IPS DF 4.7 (cell line): ENCODE results near the gene PIGU.
"Not testable (repeated sequence)": the region's sequence is repeated elsewhere in the genome, so short reads cannot be mapped to it uniquely, and the experiment has no call there.

Source experiments
- DNase-seq: peaks from one replicate; pipeline ENCODE4 v3.0.0-alpha.2; 2013; ENCODE audit warnings: low spot score; ENCODE audit errors: extremely low read depth

The PIGU gene

DNA sequence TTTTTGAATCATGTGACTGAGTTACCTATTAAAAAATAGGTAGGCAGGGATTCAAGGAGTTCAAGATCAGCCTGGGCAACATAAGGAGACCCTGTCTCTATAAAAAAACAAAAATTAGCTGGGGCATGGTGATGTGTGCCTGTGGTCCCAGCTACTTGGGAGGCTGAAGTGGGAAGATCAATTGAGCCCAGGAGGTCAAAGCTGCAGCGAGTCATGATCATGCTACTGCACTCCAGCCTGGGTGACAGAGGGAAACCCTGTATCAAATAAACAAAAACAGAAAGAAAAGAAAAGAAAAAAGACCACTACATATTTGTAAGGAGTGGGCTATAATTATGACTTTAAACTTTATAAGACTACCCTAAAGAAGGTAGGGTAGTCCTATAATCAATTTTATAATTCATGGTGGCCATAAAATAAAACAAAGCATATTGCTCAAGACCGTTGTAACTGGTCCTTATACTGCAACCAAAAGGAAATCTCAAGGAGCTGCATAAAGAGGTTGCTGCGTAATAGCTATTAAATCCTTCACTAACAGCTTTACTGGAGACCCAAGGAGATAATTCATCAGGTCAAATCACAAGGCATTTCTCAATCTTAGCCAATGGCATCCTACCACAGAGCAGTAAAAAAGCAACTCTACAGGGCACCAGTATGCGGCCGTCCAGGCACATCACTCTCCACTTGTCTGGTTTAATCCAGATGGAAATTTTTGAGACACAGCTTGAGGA, 13.5 kb downstream of the PIGU start:
- no peak for DNase-seq

DNA sequence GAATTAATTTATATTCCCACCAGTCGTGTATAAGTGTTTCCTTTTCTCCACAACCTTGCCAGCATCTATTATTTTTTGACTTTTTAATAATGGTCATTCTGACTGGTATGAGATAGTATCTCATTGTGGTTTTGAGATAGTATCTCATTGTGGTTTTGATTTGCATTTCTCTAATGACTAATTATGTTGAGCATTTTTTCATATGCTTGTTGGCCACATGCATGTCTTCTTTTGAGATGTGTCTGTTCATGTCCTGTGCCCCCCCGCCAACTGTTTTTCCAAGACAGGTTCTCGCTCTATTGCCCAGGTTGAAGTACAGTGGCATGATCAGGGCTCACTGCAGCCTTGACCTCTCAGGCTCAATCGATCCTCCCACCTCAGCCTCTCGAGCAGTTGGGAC, 15.1 kb downstream of the PIGU start:
- DNase-seq, result not testable (repeated sequence)

DNA sequence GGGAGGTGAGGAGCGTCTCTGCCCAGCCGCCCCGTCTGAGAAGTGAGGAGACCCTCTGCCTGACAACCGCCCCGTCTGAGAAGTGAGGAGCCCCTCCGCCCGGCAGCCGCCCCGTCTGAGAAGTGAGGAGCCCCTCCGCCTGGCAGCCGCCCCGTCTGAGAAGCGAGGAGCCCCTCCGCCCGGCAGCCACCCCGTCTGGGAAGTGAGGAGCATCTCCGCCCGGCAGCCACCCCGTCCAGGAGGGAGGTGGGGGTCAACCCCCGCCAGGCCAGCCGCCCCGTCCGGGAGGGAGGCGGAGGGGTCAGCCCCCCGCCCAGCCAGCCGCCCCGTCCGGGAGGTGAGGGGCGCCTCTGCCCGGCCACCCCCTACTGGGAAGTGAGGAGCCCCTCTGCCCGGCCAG, 18.2 kb downstream of the PIGU start:
- not testable (repeated sequence) for DNase-seq

DNA sequence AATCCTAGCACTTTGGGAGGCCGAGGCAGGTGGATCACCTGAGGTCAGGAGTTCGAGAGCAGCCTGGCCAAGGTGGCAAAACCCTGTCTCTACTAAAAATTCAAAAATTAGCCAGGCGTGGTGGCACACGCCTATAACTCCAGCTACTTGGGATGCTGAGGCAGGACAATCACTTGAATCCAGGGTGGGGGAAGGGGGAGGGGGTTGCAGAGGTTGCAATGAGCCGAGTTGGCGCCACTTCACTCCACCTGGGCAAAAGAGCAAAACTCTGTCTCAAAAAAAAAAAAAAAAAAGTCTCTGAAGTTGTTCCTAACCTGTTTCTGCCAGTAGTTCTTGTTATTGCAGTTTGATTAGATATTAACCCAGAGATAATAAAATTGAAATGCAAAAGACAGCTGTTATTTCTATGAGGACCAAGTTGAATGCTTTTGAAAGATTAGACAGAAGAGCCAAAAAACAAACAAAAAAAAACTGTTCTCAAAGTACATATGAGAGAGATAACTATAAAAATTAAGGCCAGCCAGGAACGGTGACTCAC, 22.6 kb downstream of the PIGU start:
- no peak for DNase-seq

DNA sequence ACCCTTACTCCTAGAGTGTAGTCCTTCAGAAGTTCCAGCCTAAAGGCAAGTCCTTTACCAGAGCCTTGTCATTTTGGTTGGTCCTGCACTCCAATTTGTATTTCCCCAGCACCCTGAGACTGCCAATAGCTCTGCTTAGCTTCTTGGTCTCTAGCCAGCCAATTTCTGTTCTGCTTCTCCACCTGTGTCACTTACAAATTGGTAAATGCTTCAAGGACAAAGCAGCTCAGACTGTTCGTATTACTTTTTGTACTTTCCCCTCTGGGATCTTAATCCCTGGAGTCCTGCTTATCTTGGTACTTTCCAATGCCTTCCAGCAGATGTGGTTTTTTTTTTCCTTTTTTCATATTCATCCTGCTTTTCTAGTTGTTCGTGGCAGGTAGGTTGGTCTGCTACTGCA, 25.7 kb downstream of the PIGU start:
- no peak for DNase-seq

DNA sequence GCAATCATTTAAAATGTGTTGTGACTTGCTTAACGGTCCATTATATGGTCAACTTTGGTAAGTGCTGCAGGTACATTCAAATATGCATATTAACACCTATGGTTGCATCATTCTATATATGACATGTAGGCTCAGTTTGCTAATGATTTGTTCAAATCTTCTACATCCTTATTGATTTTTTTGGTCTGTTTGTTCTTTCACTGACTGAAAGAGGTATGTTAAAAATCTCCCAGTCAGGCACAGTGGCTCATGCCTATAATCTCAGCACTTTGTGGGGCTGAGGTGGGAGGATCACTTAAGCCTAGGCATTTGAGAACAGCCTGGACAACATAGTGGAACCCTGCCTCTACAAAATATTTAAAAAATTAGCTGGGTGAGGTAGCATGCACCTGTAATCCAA, 29.2 kb downstream of the PIGU start:
- no peak for DNase-seq

DNA sequence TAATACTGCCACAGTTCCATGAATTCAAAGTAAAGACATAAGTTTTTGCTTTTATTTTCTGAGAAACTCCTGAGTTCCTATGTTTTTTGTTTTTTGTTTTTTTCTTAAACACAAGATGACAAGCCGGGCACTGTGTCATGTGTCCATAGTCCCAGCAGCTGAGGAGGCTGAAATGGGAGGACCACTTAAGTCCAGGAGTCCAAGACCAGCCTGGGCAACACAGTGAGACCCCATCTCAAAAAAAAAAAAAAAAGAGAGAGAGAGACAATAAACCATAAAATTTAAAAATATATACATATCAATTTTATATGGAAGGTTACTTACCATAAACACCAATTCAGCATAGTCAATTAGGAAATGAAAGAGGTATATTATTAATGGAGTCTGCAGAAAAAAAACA, 31.9 kb downstream of the PIGU start:
- DNase-seq, result no peak

DNA sequence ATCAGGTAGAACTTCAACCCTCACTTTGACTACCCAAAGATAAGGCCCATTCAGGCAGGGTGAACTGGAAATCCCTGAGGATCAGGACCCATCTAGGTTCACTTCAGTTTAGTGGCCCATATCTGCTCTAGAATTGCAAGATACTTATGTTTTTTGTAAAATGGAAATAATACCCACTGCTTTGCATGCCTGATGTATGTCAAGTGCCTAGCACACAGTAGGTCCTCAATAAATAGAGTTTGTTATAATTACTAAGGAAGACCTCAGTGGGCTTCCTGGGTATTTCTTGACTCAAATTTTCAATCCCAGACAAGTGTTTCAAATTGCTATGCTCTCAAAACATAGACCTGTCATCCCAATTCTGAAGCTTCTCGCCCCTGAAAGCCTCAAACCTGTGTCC, 32.5 kb downstream of the PIGU start:
- DNase-seq, result no peak

DNA sequence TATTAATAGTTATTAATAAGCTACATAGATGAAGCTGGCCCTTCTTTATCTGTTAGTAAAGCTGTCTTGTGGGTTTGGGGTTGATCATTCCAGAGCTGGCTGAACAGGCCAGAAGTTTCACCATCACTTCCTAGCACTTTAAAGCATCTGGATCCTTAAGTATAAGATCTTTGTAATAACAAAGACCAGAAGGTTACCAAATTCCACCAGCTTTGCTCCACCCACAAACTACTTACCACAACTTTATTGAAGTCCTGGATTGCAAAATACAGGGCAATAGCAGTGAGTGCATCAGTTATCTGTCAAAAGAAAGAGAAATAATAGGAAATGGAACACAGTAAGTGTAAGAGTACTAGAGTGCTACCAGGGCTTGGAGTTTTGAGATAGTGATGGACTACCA, 33.0 kb downstream of the PIGU start:
- no peak for DNase-seq

DNA sequence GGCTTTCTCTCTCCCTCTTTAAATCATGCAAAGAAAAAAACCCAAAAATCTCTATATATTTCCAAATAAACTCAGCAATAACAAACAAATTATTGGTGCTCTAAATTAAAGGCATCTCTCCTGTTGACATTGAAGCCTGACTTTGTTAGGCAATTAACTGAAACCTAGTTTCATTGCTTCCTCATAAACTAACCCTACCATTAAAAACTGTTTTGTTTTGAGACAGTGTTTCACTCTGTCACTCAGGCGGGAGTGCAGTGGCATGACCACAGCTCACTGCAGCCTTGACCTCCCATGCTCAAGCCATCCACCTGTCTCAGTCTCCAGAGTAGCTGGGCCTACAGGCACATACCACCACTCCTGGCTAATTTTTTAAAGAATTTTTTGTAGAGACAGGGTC, 34.9 kb downstream of the PIGU start:
- no peak for DNase-seq

DNA sequence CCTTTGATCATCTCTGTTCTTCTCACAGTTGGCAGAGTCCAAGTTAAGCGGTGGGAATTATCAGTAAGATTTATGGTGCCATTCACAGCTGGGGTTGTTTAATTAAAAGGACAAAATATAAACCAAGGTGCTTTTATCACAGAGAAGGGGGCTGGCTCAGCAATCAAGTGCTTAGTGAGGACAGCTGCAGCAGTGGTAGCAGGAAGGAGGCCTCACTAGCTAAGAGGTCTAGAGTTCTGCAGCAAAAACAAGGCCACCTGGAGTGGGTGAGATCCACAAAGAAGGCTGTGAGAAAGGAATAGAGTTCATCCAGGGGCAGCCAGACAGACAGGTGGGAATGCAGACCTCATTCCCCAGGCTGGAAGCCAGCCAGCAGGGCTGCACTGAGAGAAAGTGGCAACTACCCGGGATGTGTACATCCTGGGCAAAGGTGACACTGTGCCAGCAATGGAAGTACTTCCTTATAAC, 37.1 kb downstream of the PIGU start:
- no peak for DNase-seq

DNA sequence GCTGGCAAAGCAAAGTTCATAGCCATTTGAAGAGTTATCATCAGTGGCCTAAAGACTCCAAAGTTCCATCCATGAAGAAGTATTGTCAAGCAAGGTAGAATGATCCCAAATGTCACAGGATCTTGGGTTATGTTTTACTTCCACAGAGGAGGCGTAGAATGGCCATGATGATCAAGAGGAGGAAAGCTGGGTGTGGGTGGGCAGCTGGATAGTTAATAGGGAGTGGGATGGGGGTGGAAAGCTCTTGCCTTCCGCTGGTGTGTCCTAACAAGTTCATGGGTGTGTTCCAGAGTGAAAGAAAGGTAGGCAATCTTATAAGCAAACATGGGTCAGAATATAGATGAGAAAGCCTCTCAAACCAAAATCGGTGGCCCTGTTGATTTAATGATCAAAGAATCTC, 38.4 kb downstream of the PIGU start:
- DNase-seq, result no peak

DNA sequence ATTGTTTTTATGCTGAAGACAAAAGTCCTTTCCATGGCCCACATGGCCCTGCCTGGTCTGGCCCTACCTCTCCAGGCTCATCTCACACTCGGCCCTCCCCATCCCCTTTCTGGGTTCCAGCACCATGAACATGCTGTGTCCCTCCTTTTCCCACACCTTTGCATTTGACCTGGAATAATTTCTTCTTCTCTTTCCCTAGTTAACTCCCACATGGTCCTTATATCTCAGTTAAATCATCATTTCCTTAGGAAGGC, 38.9 kb downstream of the PIGU start:
- DNase-seq, result no peak

DNA sequence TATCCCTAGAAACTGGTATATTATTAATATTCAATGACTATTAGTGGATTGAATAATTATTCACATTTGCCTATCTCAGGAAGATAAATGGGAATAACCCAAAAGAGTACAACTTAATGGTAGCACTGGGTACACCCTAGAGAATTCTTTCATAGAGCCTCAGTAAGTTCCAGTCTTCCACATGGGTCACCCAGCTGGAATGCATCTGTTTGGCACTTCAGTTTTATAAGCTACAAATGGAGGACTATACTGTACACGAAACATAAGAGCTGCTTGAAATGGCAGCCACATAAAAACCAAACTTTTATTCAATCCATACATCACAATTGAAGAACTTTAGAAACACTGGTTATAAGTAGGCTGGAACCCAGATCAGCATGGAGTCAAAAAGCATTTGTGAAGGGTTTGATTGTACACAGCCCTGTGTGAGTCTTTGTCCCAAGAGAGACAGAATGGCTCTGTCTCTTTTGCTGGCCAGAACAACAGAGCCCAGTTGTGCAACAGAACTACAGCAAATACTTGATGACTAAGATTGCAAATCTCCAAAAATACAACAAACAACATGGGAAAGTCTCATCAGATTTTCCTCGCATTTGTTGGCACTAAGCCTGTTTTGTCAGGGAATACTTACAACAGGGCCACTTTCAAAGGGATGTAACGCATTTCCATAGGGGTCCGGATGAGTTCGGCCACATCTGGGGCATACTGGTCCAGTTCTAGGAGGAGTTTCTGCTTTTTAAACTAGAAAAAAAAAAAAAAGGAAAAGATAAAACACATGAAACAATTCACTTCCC, 39.5 kb downstream of the PIGU start:
- DNase-seq, result no peak

DNA sequence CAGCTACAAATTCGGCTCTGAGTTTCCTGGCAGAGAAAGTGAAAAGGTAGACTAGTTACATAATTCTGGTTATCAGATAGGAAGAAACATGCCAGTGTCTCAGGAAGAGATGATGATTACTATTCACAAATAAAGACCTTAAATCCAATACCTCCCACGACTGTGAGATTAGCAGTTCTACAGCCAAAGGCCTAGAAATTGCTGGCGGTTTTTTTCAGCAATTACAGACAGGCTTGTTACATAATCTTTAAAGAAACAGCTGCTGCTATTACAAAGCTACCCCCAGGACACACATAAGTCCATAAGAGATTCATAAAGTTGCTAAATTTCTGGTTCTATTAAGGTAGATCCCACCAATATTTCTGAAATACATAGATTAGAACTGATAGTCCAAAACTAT, 40.2 kb downstream of the PIGU start:
- DNase-seq, result no peak

DNA sequence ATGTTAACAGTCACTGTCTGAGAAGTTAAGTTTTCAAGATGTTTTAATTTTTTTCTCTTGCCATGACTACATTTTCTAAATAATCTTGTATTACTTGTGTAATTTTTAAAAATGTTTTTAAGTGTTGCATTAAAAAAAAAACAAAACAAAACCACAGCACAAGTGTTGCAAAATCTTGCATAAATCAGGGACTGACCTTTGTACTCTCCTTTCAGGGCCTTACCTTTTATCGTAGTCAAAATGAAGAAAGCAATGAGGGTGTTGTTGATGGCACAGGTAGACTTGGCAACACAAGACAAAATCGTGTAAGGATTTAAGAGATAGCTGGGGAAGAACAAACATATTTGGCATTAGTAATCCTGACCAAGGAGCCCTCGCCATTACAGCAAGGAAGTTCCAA, 42.5 kb downstream of the PIGU start:
- no peak for DNase-seq

DNA sequence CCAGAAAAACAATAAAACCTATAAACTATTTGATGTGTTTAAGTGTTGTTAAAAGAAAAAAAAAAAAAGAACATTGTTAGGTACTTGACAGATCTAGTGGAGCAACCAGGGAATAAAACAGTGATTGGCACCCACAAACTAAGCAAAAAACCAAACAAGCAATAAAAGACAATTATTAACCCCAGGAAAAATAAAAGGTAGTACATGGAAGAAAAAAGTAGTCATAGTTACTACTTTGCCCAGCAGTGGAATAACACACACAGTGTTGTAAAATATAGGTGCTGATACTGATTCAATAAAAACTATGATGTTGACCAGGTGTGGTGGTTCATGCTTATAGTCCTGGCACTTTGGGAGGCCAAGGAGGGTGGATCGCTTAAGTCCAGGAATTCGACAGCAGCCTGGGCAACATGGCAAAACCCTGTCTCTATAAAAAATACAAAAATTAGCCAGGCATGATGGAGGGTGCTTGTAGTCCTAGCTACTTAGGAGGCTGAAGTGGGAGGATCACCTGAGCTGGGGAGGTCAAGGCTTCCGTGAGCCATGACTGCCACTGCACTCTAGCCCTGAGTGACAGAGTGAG, 43.9 kb downstream of the PIGU start:
- no peak for DNase-seq

DNA sequence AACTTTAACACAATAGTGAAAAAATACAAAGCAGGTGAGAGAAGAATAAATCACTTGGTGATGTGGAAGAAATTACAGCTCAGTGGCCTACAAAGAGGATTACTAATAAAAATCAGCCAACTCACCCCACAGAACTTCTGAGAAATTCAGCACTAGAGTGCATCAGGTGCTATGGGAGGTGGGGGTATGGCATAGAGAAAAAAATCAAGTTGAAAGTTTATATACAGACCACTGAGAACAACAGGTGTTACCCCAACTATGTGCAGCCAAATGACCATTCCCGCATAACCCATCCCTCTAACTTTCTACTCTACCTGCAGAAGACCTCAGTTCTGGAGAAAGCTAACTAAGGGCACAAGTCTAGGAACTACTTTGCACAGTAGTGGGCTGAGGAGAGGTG, 47.0 kb downstream of the PIGU start:
- DNase-seq, result no peak

DNA sequence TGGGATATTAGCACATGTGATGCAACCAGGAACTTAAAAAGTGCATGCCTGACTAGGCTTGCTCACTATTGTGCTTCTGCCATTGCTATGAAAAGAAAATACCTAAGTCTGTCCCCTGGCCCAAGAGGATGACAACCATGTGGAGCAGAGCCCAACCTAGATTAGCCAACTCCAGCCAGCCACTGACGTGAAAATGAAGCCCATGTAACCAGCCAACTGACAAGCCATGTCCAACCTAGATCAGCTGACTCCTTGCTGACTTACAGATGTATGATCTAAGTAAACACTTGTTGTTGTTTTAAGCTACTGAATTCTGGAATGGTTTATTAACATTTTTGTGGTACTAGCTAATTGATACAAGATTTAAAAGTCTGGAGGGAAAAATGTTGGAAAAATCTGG, 47.5 kb downstream of the PIGU start:
- no peak for DNase-seq

DNA sequence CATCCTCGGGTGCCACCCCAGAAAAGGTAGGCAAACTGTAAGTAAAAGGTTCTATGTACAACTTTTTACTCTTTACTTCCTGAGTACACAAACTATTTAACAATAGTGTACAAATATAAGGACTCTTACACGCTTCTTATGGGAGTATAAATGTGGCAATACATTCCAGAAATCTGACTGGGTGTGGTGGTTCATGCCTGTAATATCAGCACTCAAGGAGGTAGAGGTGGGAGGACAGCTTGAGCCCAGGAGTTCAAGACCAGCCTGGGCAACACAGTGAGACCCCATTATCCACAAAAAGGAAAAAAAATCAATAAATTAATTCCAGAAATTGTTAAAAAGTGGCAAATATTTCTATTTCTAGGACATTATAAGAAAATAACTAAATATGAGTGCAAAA, 48.9 kb downstream of the PIGU start:
- no peak for DNase-seq

DNA sequence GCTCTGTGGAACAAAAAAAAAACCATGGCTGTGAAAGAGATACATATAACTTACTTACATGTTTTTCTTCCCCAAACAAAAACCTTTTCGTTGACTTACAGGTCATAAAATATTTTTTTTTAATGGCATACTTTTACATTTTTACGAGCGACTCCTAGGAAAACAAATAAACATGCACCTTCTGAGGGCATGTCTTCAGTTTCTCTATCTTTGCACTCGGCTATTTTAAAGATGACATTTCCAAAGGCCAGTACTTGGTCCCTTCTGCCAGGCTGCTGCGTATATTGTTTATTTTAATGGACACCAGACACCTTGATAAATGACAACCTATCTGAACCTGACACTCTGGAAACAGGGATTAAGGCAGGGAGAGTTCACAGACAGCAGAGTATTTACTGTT, 49.4 kb downstream of the PIGU start:
- DNase-seq, result no peak

DNA sequence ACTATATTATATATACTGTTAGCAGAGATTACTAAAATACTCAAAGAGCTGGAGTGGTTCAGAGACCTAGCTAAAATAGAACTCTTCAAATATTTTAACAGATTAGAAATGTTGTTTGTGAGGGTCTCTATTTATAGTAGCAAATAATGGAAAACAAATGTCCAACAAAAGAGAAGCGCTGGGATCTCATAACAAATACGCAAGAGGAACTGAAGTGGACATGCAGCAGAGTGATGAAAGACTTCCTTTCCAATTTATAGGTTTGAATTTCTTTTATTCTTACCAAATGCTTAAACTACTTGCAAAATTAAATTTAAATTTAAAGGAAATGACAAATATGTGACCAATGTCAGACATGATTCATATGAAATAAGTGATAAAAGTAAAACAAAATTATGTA, 49.9 kb downstream of the PIGU start:
- DNase-seq, result no peak

DNA sequence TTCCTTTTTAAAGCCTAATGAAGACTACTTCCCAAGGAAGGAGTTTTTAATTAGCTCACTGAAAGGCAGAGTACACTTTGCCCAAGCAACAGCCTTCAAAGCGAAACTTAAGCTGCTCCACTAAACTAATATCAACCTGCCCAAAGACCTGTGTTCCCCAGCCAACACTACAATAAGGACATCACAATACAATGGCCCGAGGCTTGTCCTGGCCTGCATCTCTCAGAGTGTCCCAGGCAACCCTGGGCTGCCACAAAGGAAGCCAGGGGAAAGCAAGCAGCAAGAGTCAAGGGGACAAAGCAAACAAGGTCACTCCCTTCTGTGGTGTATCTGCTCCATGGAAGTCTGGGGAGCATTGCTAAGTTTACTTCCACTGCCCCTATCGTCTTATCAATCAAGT, 52.3 kb downstream of the PIGU start:
- no peak for DNase-seq
